HG02571 (cell line): Measurements from ENCODE around the gene SLX9.

ENCODE experiments used
- ATAC-seq: cut with Tn5 transposase; IDR thresholded peaks from one replicate; pipeline ENCODE4 v1.9.1; 2021; ENCODE audit warnings: mild to moderate bottlenecking, moderate library complexity; ENCODE audit not compliant: unreplicated experiment

SLX9 gene

GRCh38 chr21:44957047-44957831 is 17.4 kb downstream of the SLX9 start:
- no peak for ATAC-seq

GRCh38 chr21:44957901-44958451 is 18.1 kb downstream of the SLX9 start:
- no peak for ATAC-seq

GRCh38 chr21:44958471-44959191 is 18.8 kb downstream of the SLX9 start:
- ATAC-seq = no peak

- no peak for ATAC-seq
Measured at GRCh38 chr21:44959376-44960091, 19.7 kb downstream of the SLX9 start.

- no peak for ATAC-seq
Measured at GRCh38 chr21:44960141-44961092, 20.6 kb downstream of the SLX9 start.

GRCh38 chr21:44962403-44962966 is 22.7 kb downstream of the SLX9 start:
- no peak for ATAC-seq

- ATAC-seq = no peak
Measured at GRCh38 chr21:44964381-44964780, 24.6 kb downstream of the SLX9 start.

GRCh38 chr21:44965251-44966022 is 25.6 kb downstream of the SLX9 start:
- ATAC-seq = no peak

- no peak for ATAC-seq
Measured at GRCh38 chr21:44966135-44967081, 26.6 kb downstream of the SLX9 start.

- no peak for ATAC-seq
Measured at GRCh38 chr21:44967082-44968047, 27.5 kb downstream of the SLX9 start.

- no peak for ATAC-seq
Measured at GRCh38 chr21:44969066-44969670, 29.3 kb downstream of the SLX9 start.

GRCh38 chr21:44969931-44970755 is 30.3 kb downstream of the SLX9 start:
- no peak for ATAC-seq

- no peak for ATAC-seq
Measured at GRCh38 chr21:44970766-44971671, 31.2 kb downstream of the SLX9 start.

- no peak for ATAC-seq
Measured at GRCh38 chr21:44971672-44971995, 31.8 kb downstream of the SLX9 start.

GRCh38 chr21:44972301-44972814 is 32.5 kb downstream of the SLX9 start:
- ATAC-seq = no peak
